Lower lobe of right lung (tissue), 2 donors: ENCODE measurements around the gene FSTL4. TPM values are rescaled to one million over a fixed set of nuclear protein-coding genes. Genes with fewer than 3 reads are reported as not detected.
A peak's percentile ranks its signal among the peaks of the same experiment; 100 is the strongest.

Experiments
- ATAC-seq, 2 donors: fragments of 200-7000 bp; cut with Tn5 transposase; one replicate each; pipeline ENCODE4 v1.9.1; 2020 to 2022; ENCODE audit warnings: mild to moderate bottlenecking in 2 of 2, moderate library complexity in 2 of 2
- DNase-seq: peaks from one replicate; pipeline ENCODE4 v3.0.0-alpha.2; 2020
- H3K27ac ChIP-seq: fragments of 200-600 bp; one replicate; pipeline ENCODE4 v1.8.0; 2022
- H3K27me3 ChIP-seq: fragments of 200-600 bp; one replicate; pipeline ENCODE4 v1.8.0; 2022; ENCODE audit warnings: low read depth
- H3K36me3 ChIP-seq: fragments of 200-600 bp; one replicate; pipeline ENCODE4 v1.8.0; 2022; ENCODE audit warnings: mild to moderate bottlenecking
- H3K4me1 ChIP-seq: fragments of 200-600 bp; one replicate; pipeline ENCODE4 v1.8.0; 2022
- H3K4me3 ChIP-seq: fragments of 200-600 bp; one replicate; pipeline ENCODE4 v1.8.0; 2022; ENCODE audit warnings: mild to moderate bottlenecking
- H3K9me3 ChIP-seq: fragments of 200-600 bp; one replicate; pipeline ENCODE4 v1.8.0; 2022
- intact Hi-C: fragments of 100-400 bp; cut with DNase I; formaldehyde crosslinking; loops from one replicate; pipeline ENCODE4 v1.11.0; 2022
- total RNA-seq: library from RNA; stranded (reverse); fragmentation: NEBNext Ultra II Directional; extraction: Animal tissue kit (Norgen Biotek cat#: 25700); gene quantifications from one replicate; pipeline ENCODE4 v1.2.1, GENCODE V29; 2021
- TF ChIP-seq, protein P1 (sequence below): fragments of 200-600 bp; IDR thresholded peaks from one replicate; pipeline ENCODE4 v1.8.0; 2022; ENCODE audit warnings: antibody characterized with exemption, mild to moderate bottlenecking
- donor health status: DM: no; HTN: yes; CAD: no; lungs with severe emphysema.

The FSTL4 gene
- total RNA-seq, 1 donor from 2014 or later: 1.9 TPM

DNA sequence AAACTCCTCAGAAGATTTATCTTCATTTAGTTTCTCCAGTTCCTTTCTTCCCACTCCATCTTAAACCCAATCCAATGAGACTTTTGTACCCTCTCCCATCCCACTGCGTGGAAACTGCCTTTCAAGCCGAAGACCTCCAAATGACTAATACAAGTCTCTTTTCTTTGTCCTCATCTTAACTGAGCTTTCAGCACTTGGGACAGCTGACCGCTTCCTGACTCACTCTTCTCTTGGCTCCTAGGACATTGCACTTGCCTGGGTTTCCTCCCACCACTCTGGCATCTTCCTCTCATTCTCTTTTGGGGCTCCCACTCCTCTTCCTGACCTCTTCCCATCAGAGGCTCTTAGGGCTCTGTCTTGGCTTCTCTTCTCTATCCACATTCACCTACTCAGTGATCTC, 316.8 kb downstream of the FSTL4 start:
- Histone ChIP-seq H3K27ac (no peak overlapping the region), H3K27me3 (no peaks in the 10 kb centered on the region), H3K4me1 (no peaks in the 10 kb centered on the region), H3K36me3 (no peaks in the 10 kb centered on the region), H3K4me3 (no peak overlapping the region), H3K9me3 (no peaks in the 10 kb centered on the region)
- intact Hi-C loops: no loop called here
- ATAC-seq: no peak
- TF ChIP-seq, protein P1, sequence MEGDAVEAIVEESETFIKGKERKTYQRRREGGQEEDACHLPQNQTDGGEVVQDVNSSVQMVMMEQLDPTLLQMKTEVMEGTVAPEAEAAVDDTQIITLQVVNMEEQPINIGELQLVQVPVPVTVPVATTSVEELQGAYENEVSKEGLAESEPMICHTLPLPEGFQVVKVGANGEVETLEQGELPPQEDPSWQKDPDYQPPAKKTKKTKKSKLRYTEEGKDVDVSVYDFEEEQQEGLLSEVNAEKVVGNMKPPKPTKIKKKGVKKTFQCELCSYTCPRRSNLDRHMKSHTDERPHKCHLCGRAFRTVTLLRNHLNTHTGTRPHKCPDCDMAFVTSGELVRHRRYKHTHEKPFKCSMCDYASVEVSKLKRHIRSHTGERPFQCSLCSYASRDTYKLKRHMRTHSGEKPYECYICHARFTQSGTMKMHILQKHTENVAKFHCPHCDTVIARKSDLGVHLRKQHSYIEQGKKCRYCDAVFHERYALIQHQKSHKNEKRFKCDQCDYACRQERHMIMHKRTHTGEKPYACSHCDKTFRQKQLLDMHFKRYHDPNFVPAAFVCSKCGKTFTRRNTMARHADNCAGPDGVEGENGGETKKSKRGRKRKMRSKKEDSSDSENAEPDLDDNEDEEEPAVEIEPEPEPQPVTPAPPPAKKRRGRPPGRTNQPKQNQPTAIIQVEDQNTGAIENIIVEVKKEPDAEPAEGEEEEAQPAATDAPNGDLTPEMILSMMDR: no peak
- DNase-seq: no peak

DNA sequence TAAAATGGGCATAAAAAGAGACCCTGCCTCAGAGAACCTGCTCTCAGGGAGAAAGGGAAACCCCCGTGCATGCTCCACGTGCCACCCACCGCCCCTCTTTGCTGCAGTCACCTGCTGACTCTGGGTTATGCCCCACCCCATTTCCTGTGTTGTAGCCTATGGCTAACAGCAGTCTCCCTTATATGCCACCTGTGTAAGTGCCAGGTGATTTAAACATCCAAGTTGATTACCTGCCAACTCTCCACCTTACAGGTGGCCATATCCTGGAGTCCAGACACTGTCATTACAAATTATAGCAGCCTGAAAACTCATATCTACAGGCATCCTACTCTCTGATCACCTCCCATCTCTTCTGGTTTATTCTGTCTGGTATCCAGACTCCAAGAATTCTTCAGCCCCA, 318.0 kb downstream of the FSTL4 start:
- Histone ChIP-seq H3K36me3 (no peaks in the 10 kb centered on the region), H3K27ac (no peak overlapping the region), H3K27me3 (no peaks in the 10 kb centered on the region), H3K4me1 (no peaks in the 10 kb centered on the region), H3K4me3 (no peak overlapping the region), H3K9me3 (no peaks in the 10 kb centered on the region)
- ATAC-seq (no peak), DNase-seq (no peak)
- TF ChIP-seq, protein P1: no peak
- intact Hi-C loops: no loop called here

DNA sequence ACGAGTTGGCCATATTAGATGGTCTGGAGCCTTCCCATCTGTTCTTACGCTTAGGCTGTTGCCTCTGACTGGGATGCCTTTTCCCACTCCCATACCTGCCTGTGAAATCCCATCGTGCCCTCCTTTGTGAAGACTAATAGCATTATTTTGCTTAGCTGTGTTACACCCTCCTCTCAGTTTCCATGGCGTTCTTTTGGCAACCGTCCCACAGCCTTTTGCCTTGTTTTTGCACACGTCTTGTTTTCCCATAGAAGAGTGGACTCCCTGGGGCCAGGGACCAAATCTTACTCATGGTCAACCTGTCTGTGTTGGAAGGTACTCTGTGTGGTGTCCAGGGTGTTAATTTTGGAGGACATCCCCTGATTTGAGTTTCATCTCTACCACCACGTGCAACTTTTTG, 318.4 kb downstream of the FSTL4 start:
- ATAC-seq (no peak), DNase-seq (no peak)
- Histone ChIP-seq H3K36me3 (no peaks in the 10 kb centered on the region), H3K4me3 (no peak overlapping the region), H3K4me1 (no peaks in the 10 kb centered on the region), H3K9me3 (no peaks in the 10 kb centered on the region), H3K27ac (no peak overlapping the region), H3K27me3 (no peaks in the 10 kb centered on the region)
- intact Hi-C loops: no loop called here
- TF ChIP-seq, protein P1: no peak

DNA sequence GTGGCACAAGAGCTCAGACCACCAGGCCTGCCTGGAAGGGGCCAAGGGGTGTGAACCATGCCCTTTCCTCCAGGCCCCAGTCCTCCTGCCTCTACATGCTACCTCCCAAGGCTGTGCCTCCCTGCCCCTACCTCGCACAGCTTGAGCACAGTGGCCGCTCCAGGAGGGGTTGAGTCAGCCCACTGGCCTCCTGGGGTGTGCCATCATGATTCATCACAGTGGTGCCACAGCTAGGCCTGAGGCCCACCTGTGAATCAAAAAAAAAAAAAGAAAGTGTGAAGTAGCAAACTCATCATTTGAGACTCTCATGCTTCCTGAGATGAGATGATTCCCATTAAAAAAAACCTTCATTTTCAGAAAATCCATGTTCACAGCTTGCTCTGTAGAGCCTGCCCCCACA, 320.0 kb downstream of the FSTL4 start:
- intact Hi-C loops: no loop called here
- DNase-seq (no peak), ATAC-seq (no peak)
- Histone ChIP-seq H3K9me3 (no peaks in the 10 kb centered on the region), H3K4me1 (no peaks in the 10 kb centered on the region), H3K4me3 (no peak overlapping the region), H3K36me3 (no peaks in the 10 kb centered on the region), H3K27ac (no peak overlapping the region), H3K27me3 (no peaks in the 10 kb centered on the region)
- TF ChIP-seq, protein P1: no peak

DNA sequence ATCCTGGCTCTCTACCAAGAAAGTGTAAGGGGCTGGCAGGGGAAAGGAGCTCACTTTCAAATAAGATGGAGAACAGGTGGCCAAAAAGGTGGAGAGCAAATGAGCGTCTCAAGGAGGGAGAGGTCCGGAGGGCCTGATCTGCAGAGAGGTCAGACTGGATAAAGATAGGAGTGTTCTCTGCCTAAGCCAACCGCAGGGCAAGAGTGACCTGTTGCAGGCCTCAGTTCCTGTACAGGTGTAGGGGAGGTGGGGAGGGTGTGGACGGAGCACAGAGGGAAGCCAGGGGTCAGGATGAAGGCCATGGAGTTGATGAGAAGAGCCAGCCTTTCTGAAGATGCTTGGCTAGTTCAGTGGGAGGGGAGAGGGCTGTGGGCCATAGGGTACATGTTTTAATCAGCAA, 320.8 kb downstream of the FSTL4 start:
- Histone ChIP-seq H3K27me3 (no peaks in the 10 kb centered on the region), H3K36me3 (no peaks in the 10 kb centered on the region), H3K27ac (no peak overlapping the region), H3K4me1 (no peaks in the 10 kb centered on the region), H3K4me3 (no peak overlapping the region), H3K9me3 (no peaks in the 10 kb centered on the region)
- DNase-seq (no peak), ATAC-seq (no peak)
- TF ChIP-seq, protein P1: no peak
- intact Hi-C loops: no loop called here

DNA sequence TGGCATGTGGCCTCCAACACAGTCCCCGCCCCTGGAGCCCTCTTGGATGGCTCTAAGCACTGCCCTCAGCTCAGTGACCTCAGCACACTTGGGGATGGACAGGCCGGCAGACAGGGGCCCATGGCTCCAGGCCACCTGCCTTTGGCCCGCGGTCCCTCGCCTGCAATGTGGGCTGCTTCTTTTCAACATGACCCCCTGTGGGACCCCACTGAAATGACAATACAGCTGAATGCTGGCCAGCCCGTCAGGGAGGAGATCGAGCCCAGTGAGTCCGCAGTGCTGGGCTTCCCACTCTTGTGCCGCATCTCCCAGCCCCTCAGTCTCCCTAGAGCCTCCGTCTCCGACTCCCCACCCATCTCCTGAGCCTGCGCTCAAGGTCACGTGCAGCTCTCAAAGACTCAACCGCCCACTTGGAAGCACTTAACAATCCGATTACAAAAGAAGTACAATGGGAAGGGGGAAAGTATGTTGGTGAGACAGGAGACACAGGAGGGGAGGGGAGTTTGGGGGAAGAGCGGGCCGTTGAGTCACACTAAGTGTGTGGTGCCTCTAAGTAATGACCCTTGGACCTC, 321.6 kb downstream of the FSTL4 start:
- Histone ChIP-seq H3K36me3 (no peaks in the 10 kb centered on the region), H3K27me3 (no peaks in the 10 kb centered on the region), H3K4me1 (no peaks in the 10 kb centered on the region), H3K4me3 (no peak overlapping the region), H3K9me3 (no peaks in the 10 kb centered on the region), H3K27ac (no peak overlapping the region)
- peak in 1 of 2 donors; percentile 18 for ATAC-seq
- TF ChIP-seq, protein P1: no peak
- intact Hi-C loops: no loop called here
- DNase-seq: no peak
